Caco-2 (cell line): ENCODE data around the gene HSD17B4. TPM values are rescaled to one million over a fixed set of nuclear protein-coding genes. Genes with fewer than 3 reads are reported as not detected.
"Not testable (repeated sequence)": the region's sequence is repeated elsewhere in the genome, so short reads cannot be mapped to it uniquely, and the experiment has no call there.

Experiments
- BruUV-seq: library from RNA; stranded (reverse); fragments of 400-500 nt; replicated peaks from 2 replicates; lab custom pipeline; 2021; lab: Mats Ljungman, UMichigan
- CTCF ChIA-PET: fragments of 300-600 bp; sonication (Branson Sonifier 250); formaldehyde crosslinking; loops from one replicate; lab custom pipeline; 2022; ENCODE audit warnings: antibody characterized with exemption; lab: Charles Lee
- POLR2A ChIA-PET: fragments of 300-600 bp; sonication (Branson Sonifier 250); formaldehyde crosslinking; loops from one replicate; lab custom pipeline; 2022; ENCODE audit warnings: antibody characterized with exemption; lab: Charles Lee
- DNase-seq, 2 experiments: peaks; one replicate each; pipeline versions ENCODE4 v3.0.0 to v3.0.0-alpha.2; 2020 to 2022
- H3K27me3 ChIP-seq: replicated peaks from 2 replicates; pipeline ENCODE4 v1.6.0; 2011; ENCODE audit warnings: low read length; ENCODE audit not compliant: control insufficient read depth, insufficient read depth
- H3K36me3 ChIP-seq: 2 replicates; pipeline ENCODE4 v1.5.1; 2011; ENCODE audit warnings: low read length; ENCODE audit not compliant: control insufficient read depth, insufficient read depth
- H3K4me1 ChIP-seq: fragments of 250-450 bp; sonication (Bioruptor Pico); 2 replicates; pipeline ENCODE4 v1.5.1; 2020; ENCODE audit warnings: mild to moderate bottlenecking
- H3K4me3 ChIP-seq: 2 replicates; pipeline ENCODE4 v1.5.1; 2011; ENCODE audit warnings: low read depth, mild to moderate bottlenecking, control low read depth, low read length
- H3K9me3 ChIP-seq: fragments of 250-450 bp; sonication (Bioruptor Pico); 2 replicates; pipeline ENCODE4 v1.5.1; 2020; ENCODE audit warnings: mild to moderate bottlenecking, moderate library complexity
- H3K27ac Mint-ChIP-seq: one replicate; pipeline ENCODE4 v1.8.0; 2022; ENCODE audit warnings: mixed read lengths; ENCODE audit not compliant: unreplicated experiment
- H3K27me3 Mint-ChIP-seq: one replicate; pipeline ENCODE4 v1.8.0; 2022; ENCODE audit warnings: mixed read lengths; ENCODE audit not compliant: insufficient read depth, unreplicated experiment
- H3K36me3 Mint-ChIP-seq: one replicate; pipeline ENCODE4 v1.8.0; 2022; ENCODE audit warnings: mild to moderate bottlenecking, mixed read lengths; ENCODE audit not compliant: insufficient read depth, unreplicated experiment
- H3K4me1 Mint-ChIP-seq: one replicate; pipeline ENCODE4 v1.8.0; 2022; ENCODE audit warnings: low read depth, mixed read lengths; ENCODE audit not compliant: unreplicated experiment
- H3K4me3 Mint-ChIP-seq: one replicate; pipeline ENCODE4 v1.8.0; 2022; ENCODE audit warnings: mild to moderate bottlenecking, moderate library complexity, mixed read lengths; ENCODE audit not compliant: unreplicated experiment
- H3K9me3 Mint-ChIP-seq: one replicate; pipeline ENCODE4 v1.8.0; 2022; ENCODE audit warnings: mixed read lengths; ENCODE audit not compliant: unreplicated experiment
- CTCF ChIP-seq, 2 experiments: fragments of 200-600 bp in 1 of 2; IDR thresholded peaks; 1 replicate in 1 of 2; 2 replicates in 1 of 2; pipeline versions ENCODE4 v1.5.1 to v1.8.0; 2011 to 2022; ENCODE audit warnings: antibody characterized with exemption in 1 of 2, control low read depth in 1 of 2, inconsistent platforms in 1 of 2, low read depth in 1 of 2, low read length in 1 of 2, mild to moderate bottlenecking in 1 of 2, moderate library complexity in 1 of 2; ENCODE audit not compliant: insufficient read depth in 1 of 2, severe bottlenecking in 1 of 2, unreplicated experiment in 1 of 2
- intact Hi-C: fragments of 100-400 bp; cut with micrococcal nuclease; formaldehyde crosslinking; loops from one replicate; pipeline ENCODE4 v1.10.0; 2022; ENCODE audit not compliant: unreplicated experiment
- total RNA-seq: library from RNA; stranded (reverse); gene quantifications from 2 replicates; pipeline ENCODE4 v1.2.3, GENCODE V29; 2022

HSD17B4 gene
- total RNA-seq, 1 experiment from 2014 or later, result 172 TPM

GRCh38 chr5:119473241-119473640, 20.9 kb downstream of the HSD17B4 start:
- Histone ChIP-seq H3K36me3 (peaks cover 2% of the 10 kb centered on the region; the same call in 1 of the 2 replicates), H3K4me1 (no peaks in the 10 kb centered on the region), H3K9me3 (no peaks in the 10 kb centered on the region), H3K27me3 (no peaks in the 10 kb centered on the region), H3K4me3 (no peak overlapping the region)
- no peak for TF ChIP-seq CTCF (IDR thresholded peaks at IDR 0.05; ENCODE audit: insufficient read depth in 1 of 2, low read depth in 1 of 2, low read length in 1 of 2, severe bottlenecking in 1 of 2, unreplicated experiment in 1 of 2)
- Mint-ChIP-seq H3K4me3 (no peak overlapping the region), H3K4me1 (no peaks in the 10 kb centered on the region), H3K9me3 (peaks cover 9% of the 10 kb centered on the region), H3K27ac (no peak overlapping the region), H3K36me3 (peaks cover 20% of the 10 kb centered on the region), H3K27me3 (no peaks in the 10 kb centered on the region)
- ChIA-PET POLR2A (no interaction called here), CTCF (no interaction called here)
- no peak for DNase-seq
- intact Hi-C loops, result loop anchor here (5.0 kb wide), 1 partner anchor 104 kb away; no protein-coding TSS in a partner anchor
- BruUV-seq, result no TSS peak

DNA sequence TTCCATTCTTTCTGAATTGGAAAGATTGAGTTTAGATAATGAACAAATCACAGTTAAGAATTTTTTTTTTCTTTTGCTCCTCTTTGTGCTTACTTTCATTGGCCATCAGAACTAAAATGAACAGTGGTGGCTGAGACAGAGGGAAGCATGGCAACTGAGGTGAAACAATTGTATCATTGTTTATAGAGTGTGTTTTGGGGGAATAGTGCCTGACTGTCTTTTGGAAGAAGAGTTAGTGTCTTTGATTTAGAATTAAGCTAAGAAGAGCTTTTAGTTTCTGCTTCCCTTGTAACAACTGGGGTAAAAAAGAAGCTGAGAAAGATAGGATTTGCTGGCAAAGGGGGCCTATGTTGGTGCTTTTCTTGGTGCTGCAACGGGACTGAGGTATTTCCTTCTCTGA, 24.0 kb downstream of the HSD17B4 start:
- H3K36me3 Mint-ChIP-seq, result peaks cover 30% of the 10 kb centered on the region
- Histone ChIP-seq H3K9me3 (no peaks in the 10 kb centered on the region), H3K36me3 (peaks cover 2% of the 10 kb centered on the region; the same call in 1 of the 2 replicates), H3K4me1 (no peaks in the 10 kb centered on the region), H3K4me3 (no peak overlapping the region), H3K27me3 (no peaks in the 10 kb centered on the region)
- ChIA-PET CTCF (no interaction called here), POLR2A (no interaction called here)
- intact Hi-C loops, result no loop called here
- DNase-seq, result no peak
- H3K9me3 Mint-ChIP-seq, result no peaks in the 10 kb centered on the region
- BruUV-seq, result no TSS peak
- TF ChIP-seq CTCF (IDR thresholded peaks at IDR 0.05; ENCODE audit: insufficient read depth in 1 of 2, low read depth in 1 of 2, low read length in 1 of 2, severe bottlenecking in 1 of 2, unreplicated experiment in 1 of 2), result no peak
- no peak overlapping the region for H3K27ac Mint-ChIP-seq
- no peaks in the 10 kb centered on the region for H3K27me3 Mint-ChIP-seq
- H3K4me3 Mint-ChIP-seq, result no peak overlapping the region
- peaks cover 6% of the 10 kb centered on the region for H3K4me1 Mint-ChIP-seq

- CTCF ChIA-PET, result no interaction called here
- DNase-seq, result no peak
- intact Hi-C loops, result no loop called here
- H3K4me3 Mint-ChIP-seq, result no peak overlapping the region
- Histone ChIP-seq H3K4me3 (no peak overlapping the region), H3K27me3 (no peaks in the 10 kb centered on the region), H3K4me1 (peaks cover 5% of the 10 kb centered on the region), H3K9me3 (no peaks in the 10 kb centered on the region), H3K36me3 (peaks cover 3% of the 10 kb centered on the region)
- POLR2A ChIA-PET, result no interaction called here
- peaks cover 28% of the 10 kb centered on the region for H3K36me3 Mint-ChIP-seq
- H3K27ac Mint-ChIP-seq, result no peak overlapping the region
- peaks cover 24% of the 10 kb centered on the region for H3K4me1 Mint-ChIP-seq
- H3K9me3 Mint-ChIP-seq, result no peaks in the 10 kb centered on the region
- H3K27me3 Mint-ChIP-seq, result no peaks in the 10 kb centered on the region
- BruUV-seq, result no TSS peak
- no peak for TF ChIP-seq CTCF (IDR thresholded peaks at IDR 0.05; ENCODE audit: insufficient read depth in 1 of 2, low read depth in 1 of 2, low read length in 1 of 2, severe bottlenecking in 1 of 2, unreplicated experiment in 1 of 2)
Observed at GRCh38 chr5:119478781-119479180, 26.5 kb downstream of the HSD17B4 start.

GRCh38 chr5:119480629-119481028, 28.3 kb downstream of the HSD17B4 start:
- intact Hi-C loops, H3K27me3 Mint-ChIP-seq, H3K27ac Mint-ChIP-seq, H3K4me1 ChIP-seq, H3K9me3 ChIP-seq, H3K4me3 ChIP-seq, H3K9me3 Mint-ChIP-seq, CTCF ChIA-PET, H3K36me3 ChIP-seq, POLR2A ChIA-PET, H3K27me3 ChIP-seq, DNase-seq, BruUV-seq, H3K4me3 Mint-ChIP-seq: not testable (repeated sequence)
- Mint-ChIP-seq H3K4me1 (peaks cover 24% of the 10 kb centered on the region), H3K36me3 (peaks cover 23% of the 10 kb centered on the region)
